KOPT-K1 (cell line): ENCODE data around the gene DLX1.

ENCODE experiments used
- H3K27ac ChIP-seq: fragments of 200-600 bp; sonication (generic); 2 replicates; pipeline ENCODE4 v1.5.1; 2016; ENCODE audit warnings: antibody characterized with exemption, mild to moderate bottlenecking, low read depth, low read length; ENCODE audit not compliant: poor library complexity, severe bottlenecking
- H3K36me3 ChIP-seq: fragments of 200-600 bp; sonication (generic); 2 replicates; pipeline ENCODE4 v1.5.1; 2017; ENCODE audit warnings: antibody characterized with exemption, mild to moderate bottlenecking, low read length, moderate library complexity; ENCODE audit not compliant: insufficient read depth
- H3K9me3 ChIP-seq: fragments of 200-600 bp; sonication (generic); 2 replicates; pipeline ENCODE4 v1.5.1; 2017; ENCODE audit warnings: antibody characterized with exemption, low read length, mild to moderate bottlenecking; ENCODE audit not compliant: insufficient read depth, poor library complexity, severe bottlenecking

The DLX1 gene

DNA sequence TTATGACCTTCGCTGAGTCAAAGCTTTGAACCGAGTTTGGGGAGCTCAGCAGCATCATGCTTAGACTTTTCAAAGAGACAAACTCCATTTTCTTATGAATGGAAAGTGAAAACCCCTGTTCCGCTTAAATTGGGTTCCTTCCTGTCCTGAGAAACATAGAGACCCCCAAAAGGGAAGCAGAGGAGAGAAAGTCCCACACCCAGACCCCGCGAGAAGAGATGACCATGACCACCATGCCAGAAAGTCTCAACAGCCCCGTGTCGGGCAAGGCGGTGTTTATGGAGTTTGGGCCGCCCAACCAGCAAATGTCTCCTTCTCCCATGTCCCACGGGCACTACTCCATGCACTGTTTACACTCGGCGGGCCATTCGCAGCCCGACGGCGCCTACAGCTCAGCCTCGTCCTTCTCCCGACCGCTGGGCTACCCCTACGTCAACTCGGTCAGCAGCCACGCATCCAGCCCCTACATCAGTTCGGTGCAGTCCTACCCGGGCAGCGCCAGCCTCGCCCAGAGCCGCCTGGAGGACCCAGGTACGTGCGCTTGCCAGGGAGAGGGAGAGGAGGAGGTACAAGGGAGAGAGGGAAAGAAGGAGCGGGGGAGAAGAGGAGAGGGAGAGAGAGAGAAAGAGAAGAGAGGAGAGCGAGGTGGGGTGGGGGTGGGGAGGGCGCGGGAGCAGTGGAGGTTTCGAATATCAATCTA is at the start of gene DLX1:
TSS of gene DLX1 (plus strand) at position 48 of the 700 bp plus-strand sequence. CDS start at position 219, 171 bp downstream.
- no peak within 1 kb of the TSS for H3K27ac ChIP-seq

GRCh38 chr2:172038121-172038520 is 47.2 kb upstream of the DLX1 start:
- no peaks in the 10 kb centered on the region for H3K9me3 ChIP-seq
- H3K27ac ChIP-seq: no peak overlapping the region
- no peaks in the 10 kb centered on the region for H3K36me3 ChIP-seq

More for the DNA sequence above, at the start of gene DLX1:
- Histone ChIP-seq H3K36me3 (no peaks in the 10 kb centered on the region), H3K9me3 (no peaks in the 10 kb centered on the region)

DNA sequence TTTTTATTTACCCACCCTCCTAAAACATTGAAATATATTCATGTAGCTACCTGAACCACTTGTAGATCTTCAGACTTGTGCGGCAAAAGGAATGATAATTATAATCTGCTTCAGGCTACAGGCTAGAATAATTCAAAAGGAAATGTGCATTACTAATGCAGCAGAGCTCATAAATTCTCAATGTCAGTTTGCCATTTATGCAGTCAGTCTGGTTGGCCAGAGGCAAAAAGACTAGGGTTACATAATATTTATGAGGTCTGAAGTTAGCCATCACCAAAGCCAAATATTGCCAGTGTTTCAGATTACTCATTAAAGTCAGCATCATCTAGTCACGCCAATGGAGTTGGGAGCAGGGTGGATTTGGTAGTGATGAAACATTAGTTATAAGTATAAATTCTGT is 46.7 kb upstream of the DLX1 start:
- Histone ChIP-seq H3K27ac (no peak overlapping the region), H3K9me3 (no peaks in the 10 kb centered on the region), H3K36me3 (no peaks in the 10 kb centered on the region)

DNA sequence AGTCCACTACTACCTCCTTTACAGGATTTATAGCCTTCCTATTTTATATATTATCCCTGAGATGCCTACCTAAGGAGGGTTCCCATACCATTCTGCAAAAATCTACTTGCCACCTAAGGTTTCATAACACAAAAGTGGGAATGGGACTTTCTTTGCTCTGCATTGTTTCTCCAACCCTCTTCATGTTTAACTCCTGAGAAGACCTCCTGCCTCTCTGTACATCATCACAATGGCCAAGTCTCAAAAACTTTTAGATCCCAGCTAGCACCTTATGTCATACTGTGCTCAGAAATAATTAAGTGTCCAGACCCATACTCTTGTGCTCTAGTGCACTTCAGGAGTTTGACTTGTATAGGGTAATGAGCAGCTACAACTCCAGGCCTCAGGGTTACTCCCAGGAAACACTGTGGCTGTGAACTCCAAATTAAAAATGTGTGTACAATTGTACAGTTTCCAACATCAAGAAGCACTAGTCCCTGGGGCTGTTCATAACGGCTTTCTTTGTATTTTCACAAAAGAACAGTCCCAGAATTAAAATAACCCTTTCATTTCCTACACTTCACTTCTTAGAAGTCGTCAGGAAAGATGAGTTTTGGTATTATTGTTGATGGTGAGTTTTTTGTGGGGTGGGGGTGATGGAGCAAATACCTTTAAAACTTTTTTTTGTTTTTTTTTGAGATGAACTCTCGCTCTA is 46.1 kb upstream of the DLX1 start:
- H3K36me3 ChIP-seq: no peaks in the 10 kb centered on the region
- no peaks in the 10 kb centered on the region for H3K9me3 ChIP-seq
- no peak overlapping the region for H3K27ac ChIP-seq

DNA sequence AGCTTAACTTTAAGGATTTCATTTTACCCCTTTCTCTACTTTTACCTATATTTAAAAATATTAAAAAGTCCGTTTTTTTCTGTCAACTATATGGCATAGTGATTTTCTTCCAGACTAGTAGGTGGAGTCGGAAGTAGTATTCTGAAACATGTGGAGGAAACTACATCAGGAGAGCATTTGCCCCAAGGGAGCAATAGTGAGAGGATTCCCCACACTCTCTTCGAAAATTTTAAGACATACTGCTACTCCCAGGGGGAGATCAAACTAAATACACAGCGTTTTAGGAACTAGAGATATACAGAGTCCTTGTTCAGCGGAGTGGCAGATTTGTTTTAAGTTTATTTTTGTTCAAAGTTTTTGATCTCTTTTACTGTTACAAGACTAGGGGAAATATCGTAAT is 45.0 kb upstream of the DLX1 start:
- no peak overlapping the region for H3K27ac ChIP-seq

DNA sequence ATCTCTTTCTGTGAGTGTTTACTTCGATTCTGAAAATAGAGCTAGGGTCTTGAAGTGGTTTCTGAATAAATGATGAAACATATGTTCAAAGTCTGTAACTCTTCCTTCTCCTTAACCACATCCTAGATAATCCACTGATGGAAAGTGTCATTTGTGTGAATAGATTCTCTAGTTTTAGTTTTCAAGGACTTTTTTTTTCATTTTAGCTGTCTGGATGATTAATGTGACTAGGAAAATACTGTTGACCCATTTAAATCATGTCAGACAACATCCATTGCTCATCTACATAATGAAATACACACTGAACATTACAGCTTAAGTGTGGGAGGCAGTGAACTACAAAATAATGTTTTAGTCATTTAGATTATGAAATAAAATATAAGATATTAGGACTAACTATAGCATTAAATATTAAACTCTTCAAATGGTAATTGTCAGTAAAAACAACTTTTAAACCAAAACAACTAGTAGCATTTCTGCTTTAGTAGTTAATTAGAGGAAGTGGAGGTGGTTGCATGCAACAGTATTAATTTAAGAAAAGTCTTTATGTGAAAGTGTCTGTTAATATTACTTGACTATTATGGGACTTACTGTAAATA is 39.1 kb upstream of the DLX1 start:
- H3K27ac ChIP-seq: no peak overlapping the region
- no peaks in the 10 kb centered on the region for H3K9me3 ChIP-seq
- H3K36me3 ChIP-seq: no peaks in the 10 kb centered on the region

More for the DNA sequence above, 45.0 kb upstream of the DLX1 start:
- Histone ChIP-seq H3K36me3 (no peaks in the 10 kb centered on the region), H3K9me3 (no peaks in the 10 kb centered on the region)

DNA sequence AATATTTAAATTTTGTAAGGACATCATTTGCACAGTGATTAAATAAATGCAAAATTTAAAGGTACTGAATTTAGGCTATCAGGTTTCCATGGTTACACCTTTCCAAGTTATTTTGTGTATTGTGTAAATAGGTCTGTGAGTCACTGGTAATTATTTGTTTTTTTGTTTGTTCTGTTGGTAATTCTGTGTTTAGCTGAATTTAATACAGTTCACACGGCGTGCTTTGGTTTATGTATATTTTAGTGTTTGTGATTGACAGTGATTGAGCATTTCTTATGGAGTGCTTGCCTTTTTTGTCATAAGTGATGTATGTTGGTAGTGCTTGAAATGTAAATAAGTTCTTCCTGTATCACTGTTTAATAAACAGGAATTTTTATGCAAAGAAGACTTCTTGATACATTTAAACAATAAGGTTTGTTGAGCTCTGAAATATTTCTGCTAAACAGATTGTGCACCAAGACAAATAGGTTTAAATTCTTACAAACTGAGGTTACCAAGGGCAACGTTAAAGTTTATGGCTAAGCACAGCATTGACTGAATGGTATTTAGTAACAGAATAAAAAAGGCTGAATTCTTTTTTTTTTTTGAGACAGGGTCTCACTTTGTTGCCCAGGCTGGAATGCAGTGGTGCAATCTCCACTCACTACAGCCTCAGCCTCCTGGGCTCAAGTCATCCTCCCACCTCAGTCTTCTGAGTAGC is 38.3 kb upstream of the DLX1 start:
- Histone ChIP-seq H3K27ac (no peak overlapping the region), H3K36me3 (no peaks in the 10 kb centered on the region), H3K9me3 (no peaks in the 10 kb centered on the region)

DNA sequence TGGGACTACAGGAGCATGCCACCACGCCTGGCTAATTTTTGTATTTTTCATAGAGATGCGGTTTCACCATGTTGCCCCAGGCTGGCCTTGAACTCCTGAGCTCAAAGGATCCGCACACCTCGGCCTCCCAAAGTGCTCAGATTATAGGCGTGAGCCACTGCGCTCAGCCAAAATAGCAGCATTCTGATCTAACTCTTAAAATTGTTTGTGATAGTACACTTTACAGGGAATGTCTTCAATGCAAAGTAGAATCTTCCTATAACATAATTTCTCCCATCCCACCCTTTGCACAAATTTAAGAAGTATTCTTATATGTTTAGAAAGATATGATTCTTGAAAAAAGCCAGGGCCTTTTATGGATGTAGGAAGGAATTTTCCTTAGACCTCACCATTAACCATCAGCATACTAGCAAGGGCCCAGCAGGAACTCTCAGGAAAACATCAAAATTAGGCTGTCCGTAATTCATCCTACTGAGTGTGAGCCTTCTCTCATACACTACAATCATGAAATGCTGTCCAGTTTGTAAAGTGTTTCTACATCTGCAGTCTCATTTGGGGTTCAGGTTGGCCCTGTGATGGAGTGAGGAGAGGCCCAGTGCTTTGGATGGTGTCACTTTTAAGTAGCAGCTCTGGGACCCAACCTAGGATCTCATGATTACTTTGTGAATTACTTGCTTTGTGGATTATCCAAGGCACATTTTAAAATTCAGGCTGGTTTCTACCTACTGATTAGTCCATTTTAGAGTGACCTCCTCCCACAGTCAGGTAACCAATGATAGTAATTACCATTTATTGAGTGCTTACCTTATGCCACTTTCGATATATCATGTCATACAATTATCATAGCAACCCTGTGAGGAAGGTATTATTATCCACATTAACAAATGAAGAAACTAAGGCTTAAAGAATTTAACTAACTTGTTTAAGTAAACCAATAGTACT is 37.5 kb upstream of the DLX1 start:
- no peak overlapping the region for H3K27ac ChIP-seq
- H3K36me3 ChIP-seq: no peaks in the 10 kb centered on the region
- no peaks in the 10 kb centered on the region for H3K9me3 ChIP-seq

GRCh38 chr2:172048508-172049503 is 36.5 kb upstream of the DLX1 start:
- Histone ChIP-seq H3K36me3 (no peaks in the 10 kb centered on the region), H3K9me3 (no peaks in the 10 kb centered on the region), H3K27ac (no peak overlapping the region)

- no peaks in the 10 kb centered on the region for H3K9me3 ChIP-seq
- no peak overlapping the region for H3K27ac ChIP-seq
- H3K36me3 ChIP-seq: no peaks in the 10 kb centered on the region
Observed at GRCh38 chr2:172049567-172050120, 35.7 kb upstream of the DLX1 start.

DNA sequence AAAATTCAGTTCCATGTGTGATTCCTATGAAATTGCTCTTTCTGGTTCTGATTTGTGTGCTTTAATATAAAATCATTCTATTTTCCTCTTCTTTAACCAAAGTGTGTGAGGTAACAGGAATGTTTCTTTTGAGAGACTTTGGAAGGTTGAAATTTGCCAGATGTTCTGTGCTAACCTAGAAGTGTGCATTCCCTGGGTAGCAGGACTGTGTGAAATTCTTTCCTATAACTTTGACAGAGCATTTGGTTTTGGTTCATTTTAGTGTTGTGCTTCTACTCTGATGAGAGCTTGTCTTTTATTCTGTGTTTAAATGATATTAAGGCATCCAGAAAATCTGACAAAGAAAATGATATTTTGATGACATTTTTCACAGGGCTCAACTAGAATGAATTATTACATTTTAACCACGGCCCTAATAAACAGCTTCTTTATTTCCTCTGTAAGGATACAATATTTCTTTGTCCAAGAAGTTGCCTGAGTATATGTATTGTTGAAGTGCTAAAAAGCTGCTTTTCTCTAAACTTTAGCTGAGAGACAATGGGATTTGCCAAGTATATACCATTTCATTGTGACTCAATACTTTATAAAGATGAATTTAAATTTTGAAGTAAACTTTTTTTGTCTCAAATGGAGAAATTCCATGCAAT is 34.7 kb upstream of the DLX1 start:
- Histone ChIP-seq H3K9me3 (no peaks in the 10 kb centered on the region), H3K36me3 (no peaks in the 10 kb centered on the region), H3K27ac (no peak overlapping the region)

- Histone ChIP-seq H3K9me3 (no peaks in the 10 kb centered on the region), H3K36me3 (no peaks in the 10 kb centered on the region), H3K27ac (no peak overlapping the region)
Observed at GRCh38 chr2:172052000-172052983, 33.0 kb upstream of the DLX1 start.
